IPS-11a (cell line): Measurements from ENCODE around the gene ZNF316.
"Not testable (repeated sequence)": the region's sequence is repeated elsewhere in the genome, so short reads cannot be mapped to it uniquely, and the experiment has no call there.

ENCODE experiments used
- H3K4me3 ChIP-seq: one replicate; pipeline ENCODE4 v1.5.1; 2013; ENCODE audit warnings: low read depth, low read length, control low read depth

The ZNF316 gene

DNA sequence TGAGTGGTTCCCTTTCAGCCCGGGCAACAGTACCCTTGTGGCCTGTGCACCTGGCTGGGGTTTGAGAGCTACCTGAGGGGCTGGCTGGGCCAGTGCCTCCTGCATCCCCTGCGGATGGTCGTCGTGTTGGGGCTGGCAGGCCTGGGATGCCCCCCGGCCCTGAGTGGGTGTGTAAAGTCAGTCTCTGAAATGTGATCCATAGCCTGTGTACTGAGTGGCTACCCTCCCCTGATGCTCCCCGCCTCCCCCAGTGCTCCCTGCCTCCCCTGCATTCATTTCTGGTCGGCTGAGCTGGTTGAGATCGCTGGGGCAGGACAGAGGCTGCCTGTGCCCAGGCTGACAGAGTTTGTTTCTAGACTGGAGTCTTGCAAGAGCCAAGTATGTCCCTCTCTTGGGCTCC lies 9.3 kb downstream of the ZNF316 start:
- H3K4me3 ChIP-seq = no peak overlapping the region

DNA sequence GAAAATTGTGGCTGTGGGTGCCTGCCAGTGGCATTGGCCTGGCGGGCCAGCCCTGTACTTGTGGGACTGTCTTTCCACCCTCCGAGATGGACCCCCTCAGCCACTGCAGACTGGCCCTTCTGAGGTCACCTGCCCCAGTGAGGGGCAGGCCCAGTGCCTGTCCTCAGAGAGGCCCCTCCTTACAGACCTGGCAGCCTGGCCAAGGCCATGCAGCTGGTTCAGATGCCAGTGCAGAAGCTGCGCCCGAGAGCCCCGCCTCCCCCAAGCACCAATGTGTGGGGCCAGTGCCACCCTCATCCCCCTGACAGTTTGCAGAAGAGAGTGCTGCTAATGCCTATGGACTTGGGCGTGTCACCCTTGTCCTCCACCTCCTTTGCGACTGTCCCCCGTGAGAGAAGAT lies 10.0 kb downstream of the ZNF316 start:
- H3K4me3 ChIP-seq = no peak overlapping the region

- no peak overlapping the region for H3K4me3 ChIP-seq
Observed at GRCh38 chr7:6647541-6647940, 10.4 kb downstream of the ZNF316 start.

DNA sequence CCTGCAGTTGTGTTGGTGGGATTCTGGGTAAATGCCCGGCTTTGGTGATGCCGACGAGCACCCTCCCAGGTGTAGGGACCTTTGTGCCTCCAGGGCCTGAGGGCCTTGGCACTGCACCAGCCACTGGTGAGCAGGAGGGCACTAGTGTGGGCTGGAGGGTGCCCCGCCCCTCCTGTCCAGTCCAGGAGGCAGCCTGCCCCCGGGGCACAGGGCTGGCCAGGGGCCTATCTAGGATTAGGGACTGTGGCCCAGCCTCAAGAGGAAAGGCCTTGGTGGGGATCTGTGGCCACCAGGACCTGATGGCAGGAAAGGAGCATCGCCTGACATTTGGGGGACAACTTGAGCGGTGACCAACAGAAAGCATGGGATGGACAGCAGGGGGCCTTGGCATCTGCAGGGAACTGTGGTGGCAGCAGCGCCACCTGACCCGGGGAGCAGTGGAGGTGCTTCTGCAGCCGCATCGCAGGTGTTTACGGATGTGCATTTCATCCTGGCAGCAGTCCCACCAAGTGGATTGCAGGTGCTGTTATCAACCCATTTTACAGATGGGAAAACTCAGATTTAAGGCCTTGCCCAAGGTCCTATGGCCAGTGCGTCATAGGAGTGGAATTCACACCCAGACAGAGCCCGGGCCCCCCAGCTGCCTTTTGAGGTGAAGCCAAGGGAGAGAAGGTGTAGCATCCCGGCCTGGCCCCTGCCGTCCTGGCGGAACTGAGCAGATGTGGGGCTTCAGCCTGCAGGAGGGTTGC lies 11.1 kb downstream of the ZNF316 start:
- H3K4me3 ChIP-seq = no peak overlapping the region

- no peak overlapping the region for H3K4me3 ChIP-seq
Observed at GRCh38 chr7:6648815-6649104, 11.6 kb downstream of the ZNF316 start.

- H3K4me3 ChIP-seq = no peak overlapping the region
Observed at GRCh38 chr7:6649241-6649961, 12.3 kb downstream of the ZNF316 start.

GRCh38 chr7:6650086-6650485 lies 13.0 kb downstream of the ZNF316 start:
- H3K4me3 ChIP-seq = no peak overlapping the region

- H3K4me3 ChIP-seq = no peak overlapping the region
Observed at GRCh38 chr7:6650521-6651011, 13.4 kb downstream of the ZNF316 start.

DNA sequence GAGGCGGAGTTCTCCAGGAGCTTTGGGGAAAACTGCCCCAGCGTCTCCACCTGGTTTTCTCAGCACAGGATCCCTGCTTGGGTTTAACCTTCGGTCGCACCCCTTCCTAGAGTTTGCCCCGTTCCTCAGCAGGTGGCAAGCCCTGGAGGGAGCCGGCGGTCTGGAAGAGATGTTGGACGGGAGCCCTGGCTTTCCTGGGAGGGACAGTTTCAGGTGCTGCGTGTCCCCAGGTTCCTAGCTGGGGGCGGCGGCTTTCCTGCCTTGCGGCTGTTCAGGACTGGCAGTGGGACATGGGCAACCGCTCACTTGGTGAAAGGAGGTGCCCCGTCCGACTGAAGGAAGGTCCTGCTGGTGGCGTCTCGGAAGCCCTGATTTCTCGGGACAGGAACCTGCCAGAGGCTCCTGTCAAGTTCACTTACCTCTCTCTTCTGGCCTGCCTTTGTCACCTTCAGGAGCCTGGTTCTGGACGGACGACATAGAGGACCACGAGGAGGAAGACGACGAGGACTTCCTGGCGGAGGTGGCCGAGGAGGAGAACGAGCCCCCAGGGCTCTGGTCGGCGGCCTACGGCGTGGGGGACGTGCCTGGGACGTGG lies 14.8 kb downstream of the ZNF316 start:
- no peak overlapping the region for H3K4me3 ChIP-seq

DNA sequence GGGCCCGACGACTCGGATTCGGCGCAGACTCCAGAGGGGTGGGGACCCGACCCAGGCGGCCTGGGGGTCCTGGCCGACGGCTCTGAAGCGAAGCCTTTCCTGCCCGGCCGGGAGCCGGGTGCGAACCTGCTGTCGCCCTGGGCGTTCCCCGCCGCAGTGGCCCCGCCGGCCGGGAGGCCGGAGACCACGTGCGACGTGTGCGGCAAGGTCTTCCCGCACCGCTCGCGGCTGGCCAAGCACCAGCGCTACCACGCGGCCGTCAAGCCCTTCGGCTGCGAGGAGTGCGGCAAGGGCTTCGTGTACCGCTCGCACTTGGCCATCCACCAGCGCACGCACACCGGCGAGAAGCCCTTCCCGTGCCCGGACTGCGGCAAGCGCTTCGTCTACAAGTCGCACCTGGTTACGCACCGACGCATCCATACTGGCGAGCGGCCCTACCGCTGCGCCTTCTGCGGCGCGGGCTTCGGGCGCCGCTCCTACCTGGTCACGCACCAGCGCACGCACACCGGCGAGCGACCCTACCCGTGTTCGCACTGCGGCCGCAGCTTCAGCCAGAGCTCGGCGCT lies 15.4 kb downstream of the ZNF316 start:
- no peak overlapping the region for H3K4me3 ChIP-seq

DNA sequence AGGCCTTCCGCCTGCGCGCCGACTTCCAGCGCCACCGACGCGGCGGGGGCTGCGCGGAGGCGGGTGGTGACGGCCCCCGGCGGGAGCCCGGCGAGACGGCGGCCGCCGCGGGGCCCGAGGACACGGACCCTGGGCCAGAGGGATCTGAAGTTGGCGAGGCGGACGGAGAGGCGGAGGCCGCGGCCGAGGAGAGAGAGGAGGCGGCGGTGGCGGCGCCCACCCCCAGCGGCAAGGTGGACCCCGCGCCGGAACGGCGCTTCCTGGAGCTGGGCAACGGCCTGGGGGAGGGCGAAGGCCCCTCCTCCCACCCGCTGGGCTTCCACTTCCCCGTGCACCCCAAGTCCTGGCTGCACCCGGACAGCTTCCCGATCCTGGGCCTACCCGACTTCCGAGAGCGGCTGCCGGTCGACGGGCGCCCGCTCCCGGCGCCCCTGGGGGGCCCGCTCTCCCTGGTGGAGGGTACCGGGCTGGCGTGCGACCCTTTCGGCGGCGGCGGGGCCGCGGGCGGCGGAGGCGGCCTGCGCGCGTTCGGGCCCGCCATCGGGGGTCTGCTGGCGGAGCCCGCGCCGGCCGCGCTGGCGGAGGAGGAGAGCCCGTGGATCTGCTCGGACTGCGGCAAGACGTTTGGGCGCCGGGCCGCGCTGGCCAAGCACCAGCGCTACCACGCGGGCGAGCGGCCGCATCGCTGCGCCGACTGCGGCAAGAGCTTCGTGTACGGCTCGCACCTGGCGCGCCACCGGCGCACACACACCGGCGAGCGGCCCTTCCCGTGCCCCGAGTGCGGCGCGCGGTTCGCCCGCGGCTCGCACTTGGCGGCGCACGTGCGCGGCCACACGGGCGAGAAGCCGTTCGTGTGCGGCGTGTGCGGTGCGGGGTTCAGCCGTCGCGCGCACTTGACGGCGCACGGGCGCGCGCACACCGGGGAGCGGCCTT lies 16.2 kb downstream of the ZNF316 start:
- H3K4me3 ChIP-seq = no peak overlapping the region

- H3K4me3 ChIP-seq = no peak overlapping the region
Observed at GRCh38 chr7:6654113-6654841, 17.2 kb downstream of the ZNF316 start.

DNA sequence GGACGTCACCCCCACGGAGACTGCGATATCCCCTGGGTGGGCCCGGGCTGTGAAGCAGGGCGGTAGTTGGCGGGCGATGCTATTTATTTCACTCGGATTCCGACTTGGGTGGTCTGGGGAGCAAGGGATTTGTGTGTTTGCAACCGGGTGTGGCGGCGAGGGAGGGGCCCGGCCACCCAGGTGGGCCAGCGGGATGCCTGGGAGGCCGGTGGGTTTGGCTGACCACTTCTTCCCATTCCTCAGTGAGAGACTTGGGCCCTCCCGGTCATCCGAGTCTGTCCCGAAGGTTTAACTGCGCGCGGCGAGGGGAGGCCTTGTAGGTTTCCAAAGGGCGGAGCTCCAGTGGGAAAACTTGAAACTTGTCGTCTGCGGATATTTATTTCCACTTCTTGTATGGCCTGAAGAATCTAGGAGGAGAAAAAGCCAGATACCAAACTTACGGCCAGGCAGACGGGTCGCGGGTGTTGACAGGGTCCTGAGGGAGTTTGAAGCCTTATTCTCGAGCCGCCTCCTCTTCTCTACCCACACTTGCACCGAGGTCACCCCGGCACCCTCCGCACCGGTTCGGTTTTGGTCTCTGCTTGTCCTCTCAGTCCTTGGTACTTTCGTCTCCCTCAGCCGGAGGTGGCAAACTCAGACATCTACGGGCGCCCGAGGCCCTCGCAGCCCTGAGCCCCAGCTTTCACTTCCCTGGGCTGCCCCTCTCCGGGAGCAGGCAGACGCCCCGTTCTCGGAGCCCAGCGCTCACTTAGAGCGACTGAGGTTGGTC lies 17.9 kb downstream of the ZNF316 start:
- H3K4me3 ChIP-seq = no peak overlapping the region

GRCh38 chr7:6655636-6656385 lies 18.7 kb downstream of the ZNF316 start:
- H3K4me3 ChIP-seq = no peak overlapping the region

GRCh38 chr7:6656413-6656812 lies 19.3 kb downstream of the ZNF316 start:
- no peak overlapping the region for H3K4me3 ChIP-seq

DNA sequence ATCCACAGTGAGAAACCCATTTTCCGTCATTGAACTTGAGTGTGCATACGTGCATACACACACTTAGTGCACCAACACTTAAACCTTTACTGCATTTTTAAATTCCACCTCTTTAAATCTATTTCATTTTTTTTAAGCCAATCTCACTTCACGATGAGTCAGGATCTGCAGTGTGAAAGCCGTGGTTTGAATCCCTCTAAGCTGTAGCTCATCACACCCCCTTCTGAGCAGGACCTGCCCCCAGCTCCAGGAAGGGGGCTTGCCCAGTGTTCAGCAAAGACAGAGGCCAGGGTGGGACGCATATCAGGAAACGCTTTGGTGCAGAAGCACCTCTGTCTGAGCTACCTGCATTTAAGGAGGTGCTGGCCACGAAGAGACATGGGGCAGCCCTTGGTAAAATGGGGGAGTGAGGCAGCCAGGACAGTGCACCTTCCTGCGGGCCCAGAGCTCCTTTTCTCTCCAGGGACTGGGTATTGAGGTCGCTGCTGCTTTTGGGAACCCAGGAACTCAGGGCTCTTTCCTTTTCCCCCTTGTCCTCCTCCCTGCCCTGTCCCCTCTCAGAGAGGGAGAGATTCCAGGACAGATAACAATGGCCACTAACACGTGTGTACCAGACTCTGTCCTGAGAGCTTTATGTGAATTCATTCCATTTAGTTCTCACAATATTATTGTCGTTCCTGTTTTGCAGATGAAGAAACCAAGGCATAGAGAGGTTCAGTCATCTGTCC lies 21.7 kb downstream of the ZNF316 start:
- H3K4me3 ChIP-seq = no peak overlapping the region

DNA sequence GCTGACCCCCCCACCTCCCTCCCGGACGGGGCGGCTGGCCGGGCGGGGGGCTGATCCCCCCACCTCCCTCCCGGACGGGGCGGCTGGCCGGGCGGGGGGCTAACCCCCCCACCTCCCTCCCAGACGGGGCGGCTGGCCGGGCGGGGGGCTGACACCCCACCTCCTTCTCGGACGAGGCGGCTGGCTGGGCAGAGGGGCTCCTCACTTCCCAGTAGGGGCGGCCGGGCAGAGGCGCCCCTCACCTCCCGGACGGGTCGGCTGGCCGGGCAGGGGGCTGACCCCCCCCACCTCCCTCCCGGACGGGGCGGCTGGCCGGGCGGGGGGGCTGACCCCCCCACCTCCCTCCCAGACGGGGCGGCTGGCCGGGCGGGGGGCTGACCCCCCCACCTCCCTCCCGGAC lies 33.7 kb downstream of the ZNF316 start:
- not testable (repeated sequence) for H3K4me3 ChIP-seq

DNA sequence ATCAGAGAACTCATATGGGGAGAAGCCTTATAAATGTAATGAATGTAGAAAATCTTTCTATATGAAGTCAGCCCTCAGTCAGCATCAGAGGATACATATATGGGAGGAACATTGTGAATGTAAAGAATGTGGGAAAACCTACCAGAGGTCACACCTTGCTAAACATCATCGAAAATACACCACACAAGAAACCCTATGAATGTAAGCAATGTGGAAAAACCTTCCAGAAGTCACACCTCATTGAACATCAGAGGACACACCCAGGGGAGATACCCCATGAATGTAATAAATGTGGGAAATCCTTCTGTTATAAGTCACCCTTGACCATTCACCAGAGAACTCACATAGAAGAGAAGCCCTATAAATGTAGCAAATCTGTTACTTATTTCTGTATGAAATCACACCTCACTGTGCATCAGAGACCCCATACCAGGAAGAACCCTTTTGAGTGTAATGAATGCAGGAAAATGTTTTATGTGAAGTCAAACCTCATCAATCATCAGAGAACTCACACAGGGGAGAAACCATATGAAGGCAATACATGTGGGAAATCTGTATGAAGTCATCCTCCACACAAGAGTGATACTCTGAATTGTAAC lies 38.8 kb downstream of the ZNF316 start:
- no peak overlapping the region for H3K4me3 ChIP-seq
